Breast epithelium (tissue), 3 donors: ENCODE data around the gene GPR85.

Source experiments
- CTCF ChIP-seq, 3 donors: fragments of 450-650 bp; IDR thresholded peaks; one replicate each; pipeline ENCODE4 v1.5.1; 2016 to 2017; ENCODE audit warnings: antibody characterized with exemption in 3 of 3, mild to moderate bottlenecking in 3 of 3, moderate library complexity in 3 of 3
- POLR2A ChIP-seq: fragments of 450-650 bp; IDR thresholded peaks from one replicate; pipeline ENCODE4 v1.6.1; 2016; ENCODE audit warnings: antibody characterized with exemption, mild to moderate bottlenecking, moderate library complexity
- POLR2AphosphoS5 ChIP-seq, 3 donors: sonication (generic); formaldehyde crosslinking; IDR thresholded peaks; one replicate each; pipeline ENCODE4 v1.6.1; 2017; ENCODE audit warnings: antibody characterized with exemption in 3 of 3

GRCh38 chr7:113085781-113086390, 741 bp downstream of the GPR85 start:
- TF ChIP-seq CTCF (IDR thresholded peaks at IDR 0.05) = no peak
- no peak for TF ChIP-seq POLR2A
- TF ChIP-seq POLR2AphosphoS5 (IDR thresholded peaks at IDR 0.05) = no peak
